Coronary artery (tissue), 2 donors: ENCODE data around the gene JAK2.

Experiments
- DNase-seq: peaks from one replicate; pipeline ENCODE4 v3.0.0-alpha.2; 2017; ENCODE audit warnings: low spot score
- H3K27ac ChIP-seq, 2 donors: fragments of 200-600 bp; sonication (generic); one replicate each; pipeline ENCODE4 v1.5.1; 2016 to 2019
- H3K4me3 ChIP-seq: fragments of 200-600 bp; sonication (generic); 2 replicates; pipeline ENCODE4 v1.5.1; 2016; ENCODE audit warnings: mild to moderate bottlenecking, moderate library complexity
- CTCF ChIP-seq: fragments of 200-600 bp; sonication (generic); IDR thresholded peaks from one replicate; pipeline ENCODE4 v1.5.1; 2019; ENCODE audit warnings: antibody characterized with exemption

JAK2 gene

GRCh38 chr9:5140151-5140550 lies 155.1 kb downstream of the JAK2 start:
- no peak for DNase-seq
- H3K4me3 ChIP-seq = no peak overlapping the region
- no peak for TF ChIP-seq CTCF
- no peak overlapping the region for H3K27ac ChIP-seq

- no peak for TF ChIP-seq CTCF
- Histone ChIP-seq H3K4me3 (no peak overlapping the region), H3K27ac (no peak overlapping the region)
- no peak for DNase-seq
Observed at GRCh38 chr9:5144217-5144616, 159.1 kb downstream of the JAK2 start.

GRCh38 chr9:5146241-5146640 lies 161.2 kb downstream of the JAK2 start:
- no peak for DNase-seq

More at GRCh38 chr9:5146241-5146640, 161.2 kb downstream of the JAK2 start:
- H3K27ac ChIP-seq = no peak overlapping the region
- no peak for TF ChIP-seq CTCF
- H3K4me3 ChIP-seq = no peak overlapping the region
